Measurements from ENCODE around the gene POU6F2.

POU6F2 gene

GRCh38 chr7:39259391-39260003 is 281.8 kb downstream of the POU6F2 start:
- no peak for DNase-seq (ENCODE audit: low read depth)

- DNase-seq (ENCODE audit: low read depth): no peak
Observed at GRCh38 chr7:39260279-39260844, 282.7 kb downstream of the POU6F2 start.

- DNase-seq (ENCODE audit: low read depth): no peak
Observed at GRCh38 chr7:39261771-39262170, 284.1 kb downstream of the POU6F2 start.

GRCh38 chr7:39265641-39266591 is 288.2 kb downstream of the POU6F2 start:
- DNase-seq (ENCODE audit: low read depth): no peak

DNA sequence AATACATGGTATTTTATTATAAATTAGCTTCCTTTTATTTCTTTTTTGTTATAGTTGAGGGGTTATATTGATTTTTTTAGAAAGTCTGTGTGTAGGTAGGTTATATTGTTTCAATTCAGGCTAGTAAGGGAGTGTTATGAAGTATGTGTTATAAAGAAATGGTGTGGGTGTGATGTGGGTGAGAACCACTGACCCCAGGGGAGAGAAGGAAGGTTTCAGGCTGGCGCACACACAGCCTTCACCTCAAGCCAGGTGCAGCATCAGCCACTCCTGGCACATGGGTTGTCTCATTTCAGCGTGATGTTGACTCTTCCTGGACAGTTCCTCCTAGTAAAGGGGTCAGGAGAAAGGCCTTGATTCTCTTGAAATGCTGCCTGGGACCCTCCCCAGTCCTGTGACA is 291.3 kb downstream of the POU6F2 start:
- DNase-seq (ENCODE audit: low read depth): no peak

DNA sequence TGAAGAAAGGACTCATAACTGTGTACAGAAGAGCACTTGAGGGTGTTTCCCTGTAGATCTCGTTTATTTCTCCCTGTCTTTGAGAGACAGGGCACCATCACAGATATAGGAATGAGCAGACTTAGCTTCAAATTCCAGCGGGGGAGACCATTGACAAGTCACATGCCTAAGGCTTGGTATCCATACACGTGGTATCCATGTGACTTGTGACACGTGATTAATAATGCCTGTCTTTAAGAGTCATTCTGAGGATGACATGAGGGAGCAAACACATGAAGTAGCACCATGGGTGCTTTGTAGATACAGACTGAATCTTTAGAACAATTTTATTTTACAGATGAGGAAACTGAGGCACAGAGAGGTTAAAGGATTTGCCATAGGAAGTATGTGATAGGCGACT is 292.3 kb downstream of the POU6F2 start:
- DNase-seq (ENCODE audit: low read depth): no peak

- no peak for DNase-seq (ENCODE audit: low read depth)
Observed at GRCh38 chr7:39271402-39271801, 293.7 kb downstream of the POU6F2 start.

- no peak for DNase-seq (ENCODE audit: low read depth)
Observed at GRCh38 chr7:39272111-39272510, 294.4 kb downstream of the POU6F2 start.

DNA sequence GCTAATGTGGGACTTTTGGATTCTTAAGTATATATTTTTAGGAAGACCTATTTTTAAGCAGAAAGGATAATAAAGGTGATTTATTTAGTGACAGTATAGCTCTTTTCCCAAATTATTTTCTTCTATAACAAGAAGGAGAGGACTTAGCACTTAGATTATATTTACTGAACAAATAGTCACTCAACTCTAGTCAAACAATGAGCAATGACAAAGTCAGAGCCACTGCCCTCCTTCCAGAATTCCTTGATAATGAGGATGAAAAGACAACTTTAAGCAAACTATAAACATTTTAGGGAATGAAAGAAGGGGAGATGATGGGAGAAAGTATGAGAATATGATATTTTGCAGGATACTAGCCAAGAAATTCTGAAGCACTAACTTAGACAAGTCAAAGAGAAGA is 295.0 kb downstream of the POU6F2 start:
- no peak for DNase-seq (ENCODE audit: low read depth)

- DNase-seq (ENCODE audit: low read depth): no peak
Observed at GRCh38 chr7:39280337-39280736, 302.6 kb downstream of the POU6F2 start.

GRCh38 chr7:39285256-39285655 is 307.5 kb downstream of the POU6F2 start:
- no peak for DNase-seq (ENCODE audit: low read depth)

- no peak for DNase-seq (ENCODE audit: low read depth)
Observed at GRCh38 chr7:39288303-39288702, 310.6 kb downstream of the POU6F2 start.

GRCh38 chr7:39291628-39292410 is 314.1 kb downstream of the POU6F2 start:
- DNase-seq (ENCODE audit: low read depth): no peak

- DNase-seq (ENCODE audit: low read depth): no peak
Observed at GRCh38 chr7:39293056-39293823, 315.5 kb downstream of the POU6F2 start.

DNA sequence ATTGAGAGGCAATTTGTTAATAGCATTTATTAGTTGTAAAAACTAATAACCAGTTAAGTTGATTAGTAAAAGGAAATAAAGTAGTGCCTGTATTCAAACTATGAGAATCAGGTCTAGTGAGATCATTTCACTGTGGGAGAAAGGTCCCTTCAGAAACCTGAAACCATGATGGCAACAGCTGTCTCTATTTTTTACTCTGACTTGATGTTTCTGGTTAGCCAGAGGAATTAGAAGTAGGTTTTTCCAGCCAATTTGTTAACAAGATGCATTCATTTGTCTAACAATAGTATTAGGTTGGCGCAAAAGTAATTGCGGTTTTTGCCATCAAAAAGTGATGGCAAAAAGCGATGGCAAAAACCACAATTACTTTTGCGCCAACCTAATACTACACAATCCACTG is 316.3 kb downstream of the POU6F2 start:
- no peak for DNase-seq (ENCODE audit: low read depth)

DNA sequence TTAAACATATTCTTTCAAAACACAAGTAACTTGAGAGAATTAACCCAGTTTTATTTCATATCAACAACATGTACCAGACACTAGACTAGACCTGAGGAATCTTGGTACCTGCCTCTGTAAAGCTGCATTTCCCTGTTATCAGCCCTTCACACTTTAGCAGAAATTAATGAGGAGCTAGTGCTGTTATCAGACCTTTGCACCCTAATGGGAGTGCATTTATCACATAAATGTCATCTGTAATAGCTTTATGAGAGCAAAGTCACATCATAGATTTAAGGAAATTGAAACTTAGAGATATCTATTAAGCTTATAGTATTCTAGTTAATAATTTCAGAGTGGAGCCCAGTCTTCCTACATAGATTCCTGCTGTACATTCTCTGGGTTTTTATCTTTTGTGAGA is 318.1 kb downstream of the POU6F2 start:
- no peak for DNase-seq (ENCODE audit: low read depth)

DNA sequence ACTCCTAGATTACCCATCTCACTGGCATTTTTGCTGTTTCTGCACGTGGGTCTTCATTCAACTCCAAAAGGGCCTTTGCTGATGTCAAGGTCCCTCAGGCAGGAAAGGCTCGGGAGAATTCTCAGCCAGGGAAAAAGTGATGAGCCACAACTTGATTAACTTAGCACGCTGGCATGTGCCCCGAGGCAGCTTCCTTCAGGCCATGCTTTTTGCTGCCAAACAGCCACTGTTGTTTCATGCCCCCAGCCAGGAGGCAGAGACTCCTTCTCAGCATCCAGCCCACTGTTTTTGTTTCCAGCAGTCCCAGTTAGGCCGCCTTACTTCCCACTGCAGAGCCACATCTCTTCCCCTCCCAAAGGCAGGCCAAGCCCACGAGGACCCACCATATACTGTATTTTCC is 322.0 kb downstream of the POU6F2 start:
- no peak for DNase-seq (ENCODE audit: low read depth)

- DNase-seq (ENCODE audit: low read depth): no peak
Observed at GRCh38 chr7:39300276-39300675, 322.6 kb downstream of the POU6F2 start.

GRCh38 chr7:39301543-39301942 is 323.8 kb downstream of the POU6F2 start:
- no peak for DNase-seq (ENCODE audit: low read depth)

GRCh38 chr7:39304178-39304577 is 326.5 kb downstream of the POU6F2 start:
- no peak for DNase-seq (ENCODE audit: low read depth)

- no peak for DNase-seq (ENCODE audit: low read depth)
Observed at GRCh38 chr7:39304668-39305405, 327.1 kb downstream of the POU6F2 start.
